DND-41 (cell line): ENCODE measurements around the gene ARHGAP6.
"Not testable (repeated sequence)": the region's sequence is repeated elsewhere in the genome, so short reads cannot be mapped to it uniquely, and the experiment has no call there.

Source experiments
- ATAC-seq: fragments of 200-7000 bp; cut with Tn5 transposase; 3 replicates; pipeline ENCODE4 v1.9.1; 2021; ENCODE audit warnings: low read depth; ENCODE audit not compliant: insufficient read depth
- DNase-seq: peaks from one replicate; pipeline ENCODE4 v3.0.0-alpha.2; 2020
- H2AFZ ChIP-seq: 2 replicates; pipeline ENCODE4 v1.6.0; 2012; ENCODE audit warnings: low read depth, low read length
- H3K27ac ChIP-seq: 2 replicates; pipeline ENCODE4 v1.5.1; 2012; ENCODE audit warnings: low read length, inconsistent platforms
- H3K27me3 ChIP-seq: fragments of 200-600 bp; sonication (generic); 2 replicates; pipeline ENCODE4 v1.6.0; 2012; ENCODE audit warnings: low read length, mild to moderate bottlenecking, inconsistent platforms; ENCODE audit not compliant: insufficient read depth, poor library complexity
- H3K36me3 ChIP-seq: 2 replicates; pipeline ENCODE4 v1.5.1; 2012; ENCODE audit warnings: low read length, inconsistent platforms; ENCODE audit not compliant: insufficient read depth
- H3K4me1 ChIP-seq: 2 replicates; pipeline ENCODE4 v1.5.1; 2012; ENCODE audit warnings: mild to moderate bottlenecking, low read length; ENCODE audit not compliant: insufficient read depth
- H3K4me2 ChIP-seq: 2 replicates; pipeline ENCODE4 v1.6.0; 2012; ENCODE audit warnings: mild to moderate bottlenecking, moderate library complexity, low read length, inconsistent platforms; ENCODE audit not compliant: insufficient read depth
- H3K4me3 ChIP-seq, 2 experiments: fragments of 200-600 bp in 1 of 2; shearing (Covaris generic) in 1 of 2; 2 replicates each; pipeline ENCODE4 v1.5.1; 2012 to 2016; ENCODE audit warnings: inconsistent platforms in 2 of 2, low read length in 2 of 2, mild to moderate bottlenecking in 2 of 2, low read depth in 1 of 2, moderate library complexity in 1 of 2
- H3K79me2 ChIP-seq: 2 replicates; pipeline ENCODE4 v1.6.0; 2012; ENCODE audit warnings: low read length, inconsistent platforms; ENCODE audit not compliant: insufficient read depth
- H3K9ac ChIP-seq: 2 replicates; pipeline ENCODE4 v1.6.0; 2012; ENCODE audit warnings: low read depth, mild to moderate bottlenecking, inconsistent platforms, low read length, moderate library complexity
- H3K9me3 ChIP-seq: 2 replicates; pipeline ENCODE4 v1.5.1; 2012; ENCODE audit warnings: low read length, moderate library complexity, mild to moderate bottlenecking, inconsistent platforms; ENCODE audit not compliant: insufficient read depth, severe bottlenecking
- H4K20me1 ChIP-seq: 2 replicates; pipeline ENCODE4 v1.6.0; 2012; ENCODE audit warnings: low read length; ENCODE audit not compliant: insufficient read depth
- EZH2 ChIP-seq: IDR thresholded peaks from 3 replicates; pipeline ENCODE4 v1.6.1; 2012; ENCODE audit warnings: borderline replicate concordance, low read depth, mild to moderate bottlenecking, moderate library complexity, low read length, inconsistent platforms; ENCODE audit not compliant: severe bottlenecking
- TF ChIP-seq, protein P1 (sequence below): IDR thresholded peaks from 2 replicates; pipeline ENCODE4 v1.5.1; 2012; ENCODE audit warnings: borderline replicate concordance, low read length, moderate library complexity, mild to moderate bottlenecking; ENCODE audit not compliant: poor library complexity, severe bottlenecking; ENCODE audit errors: extremely low read depth

The ARHGAP6 gene

DNA sequence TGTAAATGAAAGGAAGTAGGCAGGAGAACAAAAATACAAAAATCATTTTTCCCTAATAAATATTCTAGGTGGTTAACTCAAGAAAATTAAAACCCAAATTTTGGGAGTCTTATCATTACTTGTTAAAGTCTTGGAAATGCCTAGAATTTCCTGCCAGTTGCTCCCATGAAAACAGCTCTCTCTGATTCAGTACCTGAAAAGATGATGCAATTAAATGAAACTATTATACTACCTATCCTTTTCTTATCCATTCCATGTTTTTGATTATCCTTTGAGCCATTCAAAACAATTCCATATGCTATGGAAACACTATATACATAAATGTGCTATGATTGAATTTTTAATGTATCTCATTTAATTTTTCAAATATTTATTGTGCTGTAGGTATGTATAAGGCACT, 423.0 kb downstream of the ARHGAP6 start:
- Histone ChIP-seq H3K4me1 (no peaks in the 10 kb centered on the region), H3K27me3 (no peaks in the 10 kb centered on the region), H3K27ac (no peak overlapping the region), H3K9me3 (no peaks in the 10 kb centered on the region), H3K79me2 (no peaks in the 10 kb centered on the region), H3K4me3 (no peak overlapping the region), H3K9ac (no peak overlapping the region), H2AFZ (no peak overlapping the region), H3K36me3 (no peaks in the 10 kb centered on the region), H3K4me2 (no peak overlapping the region), H4K20me1 (no peaks in the 10 kb centered on the region)
- no peak for TF ChIP-seq EZH2
- TF ChIP-seq, protein P1, sequence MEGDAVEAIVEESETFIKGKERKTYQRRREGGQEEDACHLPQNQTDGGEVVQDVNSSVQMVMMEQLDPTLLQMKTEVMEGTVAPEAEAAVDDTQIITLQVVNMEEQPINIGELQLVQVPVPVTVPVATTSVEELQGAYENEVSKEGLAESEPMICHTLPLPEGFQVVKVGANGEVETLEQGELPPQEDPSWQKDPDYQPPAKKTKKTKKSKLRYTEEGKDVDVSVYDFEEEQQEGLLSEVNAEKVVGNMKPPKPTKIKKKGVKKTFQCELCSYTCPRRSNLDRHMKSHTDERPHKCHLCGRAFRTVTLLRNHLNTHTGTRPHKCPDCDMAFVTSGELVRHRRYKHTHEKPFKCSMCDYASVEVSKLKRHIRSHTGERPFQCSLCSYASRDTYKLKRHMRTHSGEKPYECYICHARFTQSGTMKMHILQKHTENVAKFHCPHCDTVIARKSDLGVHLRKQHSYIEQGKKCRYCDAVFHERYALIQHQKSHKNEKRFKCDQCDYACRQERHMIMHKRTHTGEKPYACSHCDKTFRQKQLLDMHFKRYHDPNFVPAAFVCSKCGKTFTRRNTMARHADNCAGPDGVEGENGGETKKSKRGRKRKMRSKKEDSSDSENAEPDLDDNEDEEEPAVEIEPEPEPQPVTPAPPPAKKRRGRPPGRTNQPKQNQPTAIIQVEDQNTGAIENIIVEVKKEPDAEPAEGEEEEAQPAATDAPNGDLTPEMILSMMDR: no peak
- DNase-seq (no peak), ATAC-seq (no peak)

DNA sequence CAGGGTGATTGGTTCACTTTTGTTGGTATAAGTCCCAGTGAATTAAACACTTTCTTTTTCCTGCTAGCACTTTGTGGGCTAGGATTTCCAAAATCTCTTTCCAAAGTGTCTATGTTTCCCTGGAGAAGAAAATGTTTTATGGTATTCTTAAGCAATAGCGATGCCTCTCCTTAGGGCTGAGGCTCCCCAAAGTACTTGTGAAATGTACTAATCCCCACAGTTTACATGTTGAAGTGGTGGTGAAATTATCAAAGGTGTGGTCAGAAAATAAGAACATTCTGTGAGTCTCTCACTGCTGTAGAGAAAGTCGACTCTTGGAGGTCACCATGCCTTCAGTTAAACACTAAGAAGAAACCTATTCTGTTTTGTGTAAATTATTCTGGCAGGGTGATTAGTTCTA, 424.0 kb downstream of the ARHGAP6 start:
- H4K20me1 ChIP-seq: no peaks in the 10 kb centered on the region
- ATAC-seq: no peak
- H3K36me3 ChIP-seq: no peaks in the 10 kb centered on the region
- no peaks in the 10 kb centered on the region for H3K27me3 ChIP-seq
- H3K9me3 ChIP-seq: no peaks in the 10 kb centered on the region
- no peak overlapping the region for H2AFZ ChIP-seq
- H3K4me1 ChIP-seq: no peaks in the 10 kb centered on the region
- no peak overlapping the region for H3K4me3 ChIP-seq
- TF ChIP-seq, protein P1: no peak
- no peak for TF ChIP-seq EZH2
- no peak overlapping the region for H3K27ac ChIP-seq
- DNase-seq: no peak
- H3K79me2 ChIP-seq: no peaks in the 10 kb centered on the region
- no peak overlapping the region for H3K9ac ChIP-seq
- H3K4me2 ChIP-seq: no peak overlapping the region

DNA sequence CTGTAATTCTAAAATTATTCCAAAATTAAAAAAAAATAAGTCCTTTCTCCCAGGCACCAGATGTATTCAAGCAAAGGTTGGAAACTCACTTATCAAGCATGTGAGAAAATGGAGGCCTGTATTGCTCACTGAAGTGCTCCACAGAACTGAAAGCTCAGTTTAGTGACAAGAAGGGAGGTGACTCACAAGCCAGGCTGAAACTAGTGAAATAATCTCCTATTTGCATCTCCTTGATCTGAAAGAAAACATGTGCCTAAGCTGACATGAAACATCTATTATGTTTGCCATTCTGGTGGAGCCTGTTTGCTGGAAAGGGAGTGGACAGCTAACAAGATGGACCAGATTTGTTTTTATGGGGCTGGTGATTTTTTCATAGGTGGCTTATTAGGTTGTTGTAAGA, 426.5 kb downstream of the ARHGAP6 start:
- H3K27ac ChIP-seq: no peak overlapping the region
- ATAC-seq (no peak), DNase-seq (no peak)
- H3K79me2 ChIP-seq: no peaks in the 10 kb centered on the region
- H3K4me3 ChIP-seq: no peak overlapping the region
- no peaks in the 10 kb centered on the region for H3K9me3 ChIP-seq
- H3K36me3 ChIP-seq: no peaks in the 10 kb centered on the region
- TF ChIP-seq, protein P1: no peak
- TF ChIP-seq EZH2: no peak
- H2AFZ ChIP-seq: no peak overlapping the region
- H3K4me1 ChIP-seq: no peaks in the 10 kb centered on the region
- no peaks in the 10 kb centered on the region for H4K20me1 ChIP-seq
- no peaks in the 10 kb centered on the region for H3K27me3 ChIP-seq
- H3K4me2 ChIP-seq: no peak overlapping the region
- H3K9ac ChIP-seq: no peak overlapping the region

DNA sequence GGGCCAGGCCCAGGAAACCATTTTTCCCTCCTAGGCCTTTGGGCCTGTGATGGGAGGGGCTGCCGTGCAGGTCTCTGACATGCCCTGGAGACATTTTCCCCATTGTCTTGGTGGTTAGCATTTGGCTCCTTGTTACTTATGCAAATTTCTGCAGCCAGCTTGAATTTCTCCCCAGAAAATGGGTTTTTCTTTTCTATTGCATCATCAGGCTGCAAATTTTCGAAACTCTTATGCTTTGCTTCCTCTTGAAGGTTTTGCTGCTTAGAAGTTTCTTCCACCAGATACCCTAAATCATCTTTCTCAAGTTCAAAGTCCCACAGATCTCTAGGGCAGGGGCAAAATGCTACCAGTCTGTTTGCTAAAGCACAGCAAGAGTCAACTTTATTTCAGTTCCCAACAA, 430.3 kb downstream of the ARHGAP6 start:
- H3K79me2 ChIP-seq, DNase-seq, H2AFZ ChIP-seq, H3K9ac ChIP-seq, H4K20me1 ChIP-seq, H3K27ac ChIP-seq, H3K4me3 ChIP-seq, H3K27me3 ChIP-seq, ATAC-seq, H3K36me3 ChIP-seq, H3K9me3 ChIP-seq, H3K4me1 ChIP-seq, H3K4me2 ChIP-seq: not testable (repeated sequence)
